22Rv1 (cell line): ENCODE measurements around the gene RICTOR.

Experiments used
- H3K27ac ChIP-seq: fragments of 450-650 bp; 2 replicates; pipeline ENCODE4 v1.5.1; 2017
- ZFX ChIP-seq: fragments of 450-650 bp; IDR thresholded peaks from 2 replicates; pipeline ENCODE4 v1.6.1; 2017; ENCODE audit warnings: antibody characterized with exemption, borderline replicate concordance
- TF ChIP-seq, protein P1 (sequence below): fragments of 450-650 bp; IDR thresholded peaks from 2 replicates; pipeline ENCODE4 v1.5.1; 2017; ENCODE audit warnings: mild to moderate bottlenecking

Gene RICTOR

DNA sequence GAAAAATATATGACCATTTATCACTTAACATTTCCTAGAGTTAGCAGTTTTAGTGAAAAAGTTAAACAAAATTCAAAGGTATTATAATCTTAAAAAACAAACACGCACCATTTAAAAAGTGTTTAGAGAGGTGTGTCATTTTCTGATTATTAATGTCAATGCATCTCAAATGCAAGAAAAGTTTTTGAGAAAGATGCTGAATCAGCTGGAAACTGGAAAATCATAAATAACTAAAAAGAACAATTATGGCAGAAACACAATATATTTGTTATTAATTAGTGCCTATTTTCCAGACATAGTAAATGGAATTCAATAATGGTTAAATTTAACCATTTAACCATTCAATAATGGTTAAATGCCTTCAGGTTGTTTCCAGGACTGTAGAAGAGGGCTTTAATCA is 64.9 kb downstream of the RICTOR start:
- TF ChIP-seq ZFX, result no peak
- TF ChIP-seq, protein P1, sequence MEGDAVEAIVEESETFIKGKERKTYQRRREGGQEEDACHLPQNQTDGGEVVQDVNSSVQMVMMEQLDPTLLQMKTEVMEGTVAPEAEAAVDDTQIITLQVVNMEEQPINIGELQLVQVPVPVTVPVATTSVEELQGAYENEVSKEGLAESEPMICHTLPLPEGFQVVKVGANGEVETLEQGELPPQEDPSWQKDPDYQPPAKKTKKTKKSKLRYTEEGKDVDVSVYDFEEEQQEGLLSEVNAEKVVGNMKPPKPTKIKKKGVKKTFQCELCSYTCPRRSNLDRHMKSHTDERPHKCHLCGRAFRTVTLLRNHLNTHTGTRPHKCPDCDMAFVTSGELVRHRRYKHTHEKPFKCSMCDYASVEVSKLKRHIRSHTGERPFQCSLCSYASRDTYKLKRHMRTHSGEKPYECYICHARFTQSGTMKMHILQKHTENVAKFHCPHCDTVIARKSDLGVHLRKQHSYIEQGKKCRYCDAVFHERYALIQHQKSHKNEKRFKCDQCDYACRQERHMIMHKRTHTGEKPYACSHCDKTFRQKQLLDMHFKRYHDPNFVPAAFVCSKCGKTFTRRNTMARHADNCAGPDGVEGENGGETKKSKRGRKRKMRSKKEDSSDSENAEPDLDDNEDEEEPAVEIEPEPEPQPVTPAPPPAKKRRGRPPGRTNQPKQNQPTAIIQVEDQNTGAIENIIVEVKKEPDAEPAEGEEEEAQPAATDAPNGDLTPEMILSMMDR, result no peak
- no peak overlapping the region for H3K27ac ChIP-seq

DNA sequence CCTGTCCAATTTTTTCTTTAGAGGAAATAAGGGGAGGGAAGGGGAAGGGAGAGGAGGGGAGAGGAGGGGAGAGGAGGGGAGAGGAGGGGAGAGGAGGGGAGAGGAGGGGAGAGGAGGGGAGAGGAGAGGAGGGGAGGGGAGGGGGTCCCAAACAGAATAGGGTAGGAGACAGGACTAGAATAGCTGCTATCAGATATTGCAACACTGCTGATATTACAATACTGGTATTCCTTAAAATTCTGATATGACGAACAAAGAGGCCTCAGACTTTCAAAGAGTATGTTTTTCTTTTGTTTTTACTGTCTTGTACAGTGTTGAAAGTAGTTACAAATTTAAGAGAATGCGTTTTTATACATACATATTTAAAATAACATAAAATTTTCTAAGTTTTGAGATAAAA is 67.5 kb downstream of the RICTOR start:
- no peak for TF ChIP-seq ZFX
- TF ChIP-seq, protein P1, result no peak
- no peak overlapping the region for H3K27ac ChIP-seq

DNA sequence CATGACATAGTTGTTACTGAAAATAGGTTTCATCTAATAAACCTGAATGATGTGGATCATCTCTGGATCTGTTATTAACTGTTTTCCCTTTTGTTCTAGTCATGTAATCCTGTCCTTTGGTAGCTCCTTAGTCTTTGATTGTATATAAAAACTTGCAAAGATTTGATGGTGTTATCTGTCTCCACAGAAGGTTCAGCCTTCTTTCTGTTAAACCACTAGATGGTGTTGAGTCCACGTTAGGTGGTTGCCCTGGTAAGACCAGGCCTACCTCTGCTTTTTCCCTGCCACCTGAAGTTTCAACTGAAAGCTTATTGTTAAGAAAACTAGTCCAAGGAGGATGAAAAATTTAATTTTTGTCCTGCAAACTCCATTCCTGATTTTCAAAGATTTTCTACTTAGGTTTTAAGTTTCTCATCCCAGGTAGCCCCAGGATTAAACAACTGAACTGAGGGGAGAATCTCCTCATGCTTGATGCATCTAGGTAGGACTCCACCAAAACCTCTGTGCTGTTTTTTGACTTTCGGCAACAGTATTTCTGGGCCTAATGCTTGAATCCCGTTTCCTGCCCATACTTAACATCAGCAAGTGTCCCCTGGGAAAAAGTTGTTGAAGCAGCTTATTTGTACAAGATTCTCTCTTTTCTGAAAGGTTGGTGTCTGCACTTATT is 68.5 kb downstream of the RICTOR start:
- TF ChIP-seq, protein P1, result peak; percentile 29; the same call in 1 of the 2 replicates
- TF ChIP-seq ZFX, result no peak
- H3K27ac ChIP-seq, result no peak overlapping the region

DNA sequence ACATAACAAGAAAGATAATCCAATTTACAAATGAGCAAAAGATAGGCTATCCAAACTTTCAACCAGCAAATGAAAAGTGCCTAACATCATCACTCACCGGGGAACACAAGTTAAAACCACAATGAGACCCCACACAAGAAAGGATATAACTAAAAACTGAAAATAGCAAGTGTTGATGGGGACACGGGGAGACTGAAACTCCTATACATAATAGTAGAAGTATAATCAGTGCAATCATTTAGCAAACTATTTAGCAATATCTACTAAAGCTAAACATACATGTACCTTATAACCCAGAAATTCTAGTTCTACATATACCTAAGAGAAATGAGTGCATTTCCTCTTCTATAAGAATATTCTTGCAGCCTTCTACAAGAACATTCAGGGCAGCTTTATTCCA is 72.5 kb downstream of the RICTOR start:
- TF ChIP-seq ZFX, result no peak
- TF ChIP-seq, protein P1, result no peak

GRCh38 chr5:38999037-38999436 is 75.2 kb downstream of the RICTOR start:
- H3K27ac ChIP-seq, result no peak overlapping the region
- TF ChIP-seq ZFX, result no peak
- TF ChIP-seq, protein P1, result no peak

More for the DNA sequence above, 72.5 kb downstream of the RICTOR start:
- no peak overlapping the region for H3K27ac ChIP-seq

GRCh38 chr5:38997591-38997990 is 76.6 kb downstream of the RICTOR start:
- TF ChIP-seq, protein P1, result no peak
- TF ChIP-seq ZFX, result no peak
- no peak overlapping the region for H3K27ac ChIP-seq

GRCh38 chr5:38996123-38996522 is 78.1 kb downstream of the RICTOR start:
- H3K27ac ChIP-seq, result no peak overlapping the region
- TF ChIP-seq, protein P1, result no peak
- TF ChIP-seq ZFX, result no peak
